Breast epithelium (tissue), 4 donors: ENCODE data around the gene CCDC12. TPM values are rescaled to one million over a fixed set of nuclear protein-coding genes. Genes with fewer than 3 reads are reported as not detected.

Experiments used
- DNase-seq, 2 donors: peaks; one replicate each; pipeline ENCODE4 v3.0.0-alpha.2; 2019; ENCODE audit warnings: low spot score in 2 of 2
- H3K27ac ChIP-seq, 2 donors: fragments of 200-600 bp; sonication (generic) in 1 of 2; one replicate each; pipeline ENCODE4 v1.5.1; 2016 to 2019; ENCODE audit warnings: mild to moderate bottlenecking in 1 of 2
- H3K27me3 ChIP-seq, 2 donors: fragments of 200-600 bp; sonication (generic) in 1 of 2; one replicate each; pipeline versions ENCODE4 v1.5.1 to v1.6.0; 2017 to 2019; ENCODE audit warnings: control low read depth in 1 of 2, mild to moderate bottlenecking in 1 of 2
- H3K36me3 ChIP-seq: fragments of 200-600 bp; one replicate; pipeline ENCODE4 v1.5.1; 2019
- H3K4me1 ChIP-seq, 2 donors: fragments of 200-600 bp; sonication (generic); one replicate each; pipeline ENCODE4 v1.5.1; 2016 to 2019; ENCODE audit warnings: control low read depth in 1 of 2
- H3K4me3 ChIP-seq, 3 donors: fragments of 200-600 bp; sonication (generic); 1 replicate in 2 of 3; 2 replicates in 1 of 3; pipeline ENCODE4 v1.5.1; 2016 to 2019; ENCODE audit warnings: mild to moderate bottlenecking in 3 of 3, moderate library complexity in 2 of 3
- H3K9me3 ChIP-seq, 2 donors: fragments of 200-600 bp; sonication (generic) in 1 of 2; one replicate each; pipeline ENCODE4 v1.5.1; 2016 to 2019; ENCODE audit warnings: control low read depth in 1 of 2
- CTCF ChIP-seq, 3 donors: fragments of 450-650 bp; IDR thresholded peaks; one replicate each; pipeline ENCODE4 v1.5.1; 2016 to 2017; ENCODE audit warnings: antibody characterized with exemption in 3 of 3, mild to moderate bottlenecking in 3 of 3, moderate library complexity in 3 of 3
- POLR2A ChIP-seq: fragments of 450-650 bp; IDR thresholded peaks from one replicate; pipeline ENCODE4 v1.6.1; 2016; ENCODE audit warnings: antibody characterized with exemption, mild to moderate bottlenecking, moderate library complexity
- POLR2AphosphoS5 ChIP-seq, 3 donors: sonication (generic); formaldehyde crosslinking; IDR thresholded peaks; one replicate each; pipeline ENCODE4 v1.6.1; 2017; ENCODE audit warnings: antibody characterized with exemption in 3 of 3
- intact Hi-C: fragments of 100-400 bp; cut with DNase I; formaldehyde crosslinking; loops from one replicate; pipeline ENCODE4 v1.15.1; 2023; ENCODE audit warnings: low total_unique reads
- total RNA-seq, 3 donors: library from RNA; depleted of rRNA; stranded (reverse); fragments of >200 nt; gene quantifications; one replicate each; pipeline ENCODE4 v1.1.0, GENCODE V29; 2016

Gene CCDC12
- total RNA-seq, 3 donors from 2014 or later = 27.0 to 50.2 (median 43.9) TPM

DNA sequence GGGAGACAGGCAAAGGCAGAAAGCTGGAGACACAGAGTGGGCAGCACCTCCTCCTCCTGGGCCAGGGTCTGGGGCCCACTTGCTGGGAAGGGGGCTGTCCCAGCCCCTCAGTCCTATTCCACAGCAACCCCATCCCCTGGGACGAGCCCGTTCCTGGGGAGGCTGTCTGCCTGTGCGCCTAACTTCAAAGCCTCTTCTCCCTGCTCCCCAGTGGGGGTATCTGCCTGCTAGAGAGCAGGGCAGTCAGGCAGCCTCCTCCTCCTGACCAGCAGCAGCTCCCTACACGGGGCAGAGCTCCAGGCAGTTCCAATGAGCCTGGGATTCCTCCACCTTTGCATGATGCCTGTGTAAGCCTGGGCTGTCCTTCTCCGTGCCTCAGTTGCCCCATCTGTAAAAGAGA, 92.1 kb downstream of the CCDC12 start:
- intact Hi-C loops = loop anchor here (5.0 kb wide), 1 partner anchor 98 kb away; no protein-coding TSS in a partner anchor

GRCh38 chr3:46883830-46884185, 92.7 kb downstream of the CCDC12 start:
- no peak for TF ChIP-seq POLR2A
- no peak for TF ChIP-seq CTCF (IDR thresholded peaks at IDR 0.05)
- TF ChIP-seq POLR2AphosphoS5 (IDR thresholded peaks at IDR 0.05) = no peak
- DNase-seq = no peak
- H3K27me3 ChIP-seq = peaks cover 0 to 20% of the 10 kb centered on the region in 2 donors
- peak overlapping the region in 1 of 2 donors; percentile 44 for H3K27ac ChIP-seq
- peaks cover 0 to 2% of the 10 kb centered on the region in 2 donors for H3K4me1 ChIP-seq
- peak overlapping the region; percentile 50 to 73 (median 64) for H3K4me3 ChIP-seq
- no peaks in the 10 kb centered on the region for H3K9me3 ChIP-seq
- no peaks in the 10 kb centered on the region for H3K36me3 ChIP-seq
- intact Hi-C loops = loop anchor here (5.0 kb wide), 1 partner anchor 98 kb away; no protein-coding TSS in a partner anchor

More for the DNA sequence above, 92.1 kb downstream of the CCDC12 start:
- peaks cover 0 to 2% of the 10 kb centered on the region in 2 donors for H3K4me1 ChIP-seq
- no peaks in the 10 kb centered on the region for H3K36me3 ChIP-seq
- TF ChIP-seq CTCF (IDR thresholded peaks at IDR 0.05) (no peak), POLR2AphosphoS5 (IDR thresholded peaks at IDR 0.05) (no peak), POLR2A (no peak)
- no peak for DNase-seq
- no peak overlapping the region for H3K27ac ChIP-seq
- H3K4me3 ChIP-seq = peak overlapping the region in 1 of 3 donors; percentile 73
- H3K9me3 ChIP-seq = no peaks in the 10 kb centered on the region
- H3K27me3 ChIP-seq = peaks cover 0 to 20% of the 10 kb centered on the region in 2 donors

DNA sequence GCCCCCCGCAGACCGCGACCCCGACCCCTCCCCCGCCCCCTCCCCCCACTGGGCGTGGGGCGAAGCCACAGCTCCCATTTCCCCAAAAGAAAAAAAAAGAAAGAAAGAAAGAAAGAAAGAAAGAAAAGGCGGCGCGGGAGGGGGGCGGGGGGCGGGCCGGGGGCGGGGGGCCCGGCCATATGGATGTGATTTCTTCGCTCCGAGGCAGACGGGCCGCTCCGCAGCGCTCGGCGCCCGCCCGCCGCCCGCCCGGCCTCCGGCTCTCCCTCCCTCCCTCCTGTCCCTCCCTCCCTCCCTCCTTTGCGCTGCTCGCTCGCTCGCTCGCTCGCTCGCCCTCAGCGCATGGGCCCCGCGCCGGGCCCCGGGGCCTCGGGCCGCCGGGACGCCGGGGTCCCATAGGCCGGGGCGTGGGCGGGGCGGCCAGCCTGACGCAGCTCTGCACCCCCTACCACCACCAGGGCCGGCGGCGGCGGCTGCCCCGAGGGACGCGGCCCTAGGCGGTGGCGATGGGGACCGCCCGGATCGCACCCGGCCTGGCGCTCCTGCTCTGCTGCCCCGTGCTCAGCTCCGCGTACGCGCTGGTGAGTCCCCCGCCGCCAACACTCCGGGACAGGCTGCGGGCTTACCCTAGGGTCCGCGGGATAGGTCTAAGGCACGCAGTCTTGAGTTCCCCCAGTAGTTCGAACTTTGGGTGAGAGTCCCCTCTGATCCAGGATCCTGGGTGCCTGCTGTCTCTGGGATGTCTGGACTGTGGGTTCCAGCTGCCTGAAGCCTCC, 93.3 kb downstream of the CCDC12 start:
- TF ChIP-seq POLR2A = no peak
- no peak for TF ChIP-seq CTCF (IDR thresholded peaks at IDR 0.05)
- TF ChIP-seq POLR2AphosphoS5 (IDR thresholded peaks at IDR 0.05) = no peak
- intact Hi-C loops = loop anchor here (5.0 kb wide), 1 partner anchor 99 kb away; no protein-coding TSS in a partner anchor
- H3K36me3 ChIP-seq = no peaks in the 10 kb centered on the region
- peaks cover 0 to 2% of the 10 kb centered on the region in 2 donors for H3K4me1 ChIP-seq
- no peak for DNase-seq
- H3K9me3 ChIP-seq = no peaks in the 10 kb centered on the region
- peaks cover 0 to 20% of the 10 kb centered on the region in 2 donors for H3K27me3 ChIP-seq
- H3K4me3 ChIP-seq = peak overlapping the region; percentile 50 to 73 (median 64)
- H3K27ac ChIP-seq = peak overlapping the region in 1 of 2 donors; percentile 92

- Histone ChIP-seq H3K27ac (peak overlapping the region; percentile 55 to 92), H3K9me3 (no peaks in the 10 kb centered on the region), H3K27me3 (peaks cover 0 to 20% of the 10 kb centered on the region in 2 donors), H3K4me1 (peaks cover 0 to 2% of the 10 kb centered on the region in 2 donors), H3K4me3 (peak overlapping the region; percentile 50 to 73 (median 64)), H3K36me3 (no peaks in the 10 kb centered on the region)
- TF ChIP-seq POLR2AphosphoS5 (IDR thresholded peaks at IDR 0.05) (no peak), CTCF (IDR thresholded peaks at IDR 0.05) (no peak), POLR2A (no peak)
- intact Hi-C loops = loop anchor here (5.0 kb wide), 1 partner anchor 100 kb away; no protein-coding TSS in a partner anchor
- no peak for DNase-seq
These were observed 94.0 kb downstream of the CCDC12 start for GRCh38 chr3:46882377-46883053.
